ENCODE data around the gene SEH1L.

Gene SEH1L

DNA sequence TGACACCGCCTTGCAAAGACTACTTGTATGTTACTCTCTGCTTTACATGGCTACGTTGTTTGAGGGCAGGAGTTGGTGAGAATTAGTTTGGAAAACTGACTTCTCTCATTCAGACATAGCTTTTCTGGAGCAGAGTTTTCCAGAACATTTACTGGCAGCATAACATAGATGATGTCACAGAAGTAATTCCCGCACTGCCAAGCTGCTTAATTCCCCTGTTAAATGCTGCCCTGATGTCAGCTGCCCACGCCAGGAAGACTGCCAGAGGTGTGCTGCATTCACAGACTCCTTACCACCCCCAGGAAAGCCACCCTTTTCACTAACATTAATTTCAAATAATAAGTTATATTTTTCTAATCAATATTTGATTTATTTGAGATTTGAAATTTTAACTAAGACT, 39.1 kb upstream of the SEH1L start:
- no peaks in the 10 kb centered on the region for H3K27me3 ChIP-seq (ENCODE audit: insufficient read depth, low read depth, severe bottlenecking)
- no peak overlapping the region for H3K4me3 ChIP-seq (ENCODE audit: low read depth, low read length)
- no peaks in the 10 kb centered on the region for H3K36me3 ChIP-seq
- TF ChIP-seq, protein P1, sequence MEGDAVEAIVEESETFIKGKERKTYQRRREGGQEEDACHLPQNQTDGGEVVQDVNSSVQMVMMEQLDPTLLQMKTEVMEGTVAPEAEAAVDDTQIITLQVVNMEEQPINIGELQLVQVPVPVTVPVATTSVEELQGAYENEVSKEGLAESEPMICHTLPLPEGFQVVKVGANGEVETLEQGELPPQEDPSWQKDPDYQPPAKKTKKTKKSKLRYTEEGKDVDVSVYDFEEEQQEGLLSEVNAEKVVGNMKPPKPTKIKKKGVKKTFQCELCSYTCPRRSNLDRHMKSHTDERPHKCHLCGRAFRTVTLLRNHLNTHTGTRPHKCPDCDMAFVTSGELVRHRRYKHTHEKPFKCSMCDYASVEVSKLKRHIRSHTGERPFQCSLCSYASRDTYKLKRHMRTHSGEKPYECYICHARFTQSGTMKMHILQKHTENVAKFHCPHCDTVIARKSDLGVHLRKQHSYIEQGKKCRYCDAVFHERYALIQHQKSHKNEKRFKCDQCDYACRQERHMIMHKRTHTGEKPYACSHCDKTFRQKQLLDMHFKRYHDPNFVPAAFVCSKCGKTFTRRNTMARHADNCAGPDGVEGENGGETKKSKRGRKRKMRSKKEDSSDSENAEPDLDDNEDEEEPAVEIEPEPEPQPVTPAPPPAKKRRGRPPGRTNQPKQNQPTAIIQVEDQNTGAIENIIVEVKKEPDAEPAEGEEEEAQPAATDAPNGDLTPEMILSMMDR (IDR thresholded peaks at IDR 0.05; ENCODE audit: low read depth, low read length) = no peak
- no peak overlapping the region for H3K27ac ChIP-seq
- DNase-seq = no peak
- H3K9me3 ChIP-seq (ENCODE audit: severe bottlenecking) = no peaks in the 10 kb centered on the region

DNA sequence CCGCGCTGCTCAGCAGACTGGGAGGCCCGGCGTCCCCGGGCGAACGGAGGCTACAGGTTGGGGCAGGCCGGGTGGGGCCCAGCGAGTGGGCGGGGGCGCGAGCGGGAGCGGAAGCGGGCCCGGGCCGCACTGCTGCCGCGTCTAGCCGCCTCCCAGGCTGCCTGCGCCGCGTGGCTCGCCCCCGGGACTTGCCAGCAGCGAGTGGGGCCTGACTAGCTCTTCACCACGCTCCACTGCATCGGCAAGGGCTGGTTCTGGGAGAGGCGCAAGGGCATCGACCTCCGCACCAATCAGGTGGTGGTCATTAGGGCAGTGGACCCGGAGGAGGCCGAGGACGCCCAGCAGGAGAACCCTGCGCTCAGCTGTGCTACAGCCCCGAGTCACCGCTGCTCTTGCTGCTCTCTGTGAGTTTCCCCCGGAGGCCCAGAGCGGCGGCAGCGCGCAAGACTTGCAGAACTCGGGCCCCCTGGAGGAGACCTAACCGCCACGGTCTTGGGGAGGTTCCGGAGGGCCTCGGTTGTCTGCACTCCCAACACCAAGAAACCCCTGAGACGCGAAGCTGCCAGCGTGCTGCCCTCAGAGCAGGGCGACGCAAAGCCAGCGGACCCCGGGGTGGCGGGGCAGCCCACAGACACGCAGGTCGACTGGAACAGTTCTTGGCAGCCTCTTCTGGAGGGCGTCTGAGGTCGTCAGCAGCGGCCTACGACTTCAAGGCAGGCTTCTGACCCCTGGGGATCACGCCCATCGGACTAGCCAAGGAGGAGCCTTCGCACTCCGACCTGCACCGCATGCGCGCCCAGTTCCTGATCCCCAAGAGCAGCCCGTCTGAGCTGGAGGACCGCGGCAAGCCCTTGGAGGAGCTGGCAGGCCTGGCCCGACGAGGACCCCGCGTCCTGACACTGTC, 36.5 kb upstream of the SEH1L start:
- no peak overlapping the region for H3K4me3 ChIP-seq (ENCODE audit: low read depth, low read length)
- H3K27ac ChIP-seq = no peak overlapping the region
- DNase-seq = no peak
- H3K9me3 ChIP-seq (ENCODE audit: severe bottlenecking) = no peaks in the 10 kb centered on the region
- H3K27me3 ChIP-seq (ENCODE audit: insufficient read depth, low read depth, severe bottlenecking) = no peaks in the 10 kb centered on the region
- no peaks in the 10 kb centered on the region for H3K36me3 ChIP-seq
- TF ChIP-seq, protein P1 (IDR thresholded peaks at IDR 0.05; ENCODE audit: low read depth, low read length) = no peak

DNA sequence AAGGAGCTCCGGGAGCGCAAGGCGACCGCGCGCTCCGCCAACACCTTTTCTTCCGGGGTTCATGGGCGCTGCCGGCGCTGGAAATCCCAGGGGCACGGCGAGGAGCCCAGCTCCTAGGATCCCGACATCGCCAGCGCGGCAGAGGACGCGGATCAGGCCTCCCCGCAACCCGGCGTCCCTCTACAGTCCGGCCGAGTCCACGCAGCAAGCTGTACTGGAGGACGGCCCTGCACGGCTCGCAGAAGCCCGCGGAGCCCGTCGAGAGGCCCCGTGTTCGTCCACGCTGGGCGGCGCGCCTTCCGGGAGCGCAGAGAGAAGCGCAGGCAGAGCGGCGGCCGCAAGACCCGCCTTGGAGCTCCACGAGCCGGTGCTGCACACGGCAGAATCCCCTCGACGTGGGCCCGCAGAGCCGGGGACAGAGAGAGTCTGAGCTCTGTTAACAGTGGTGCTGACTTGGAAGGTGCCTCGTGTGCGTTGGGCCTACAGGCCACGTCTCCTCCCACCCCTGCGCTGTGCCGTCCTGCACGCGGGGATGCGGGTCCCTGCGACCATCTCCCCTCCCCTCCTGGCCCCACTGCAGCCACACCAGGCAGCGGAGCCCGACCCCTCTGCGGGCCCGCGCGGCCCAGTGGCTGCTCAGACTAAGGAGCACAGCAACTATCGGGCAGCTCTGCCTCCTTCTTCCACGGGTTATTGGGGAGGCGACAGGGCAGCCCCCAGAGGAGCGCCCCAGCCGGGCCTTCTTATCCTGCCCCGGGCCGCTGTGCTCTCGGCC, 35.7 kb upstream of the SEH1L start:
- Histone ChIP-seq H3K4me3 (ENCODE audit: low read depth, low read length) (no peak overlapping the region), H3K27ac (no peak overlapping the region), H3K9me3 (ENCODE audit: severe bottlenecking) (no peaks in the 10 kb centered on the region), H3K27me3 (ENCODE audit: insufficient read depth, low read depth, severe bottlenecking) (no peaks in the 10 kb centered on the region), H3K36me3 (no peaks in the 10 kb centered on the region)
- TF ChIP-seq, protein P1 (IDR thresholded peaks at IDR 0.05; ENCODE audit: low read depth, low read length) = no peak
- no peak for DNase-seq

DNA sequence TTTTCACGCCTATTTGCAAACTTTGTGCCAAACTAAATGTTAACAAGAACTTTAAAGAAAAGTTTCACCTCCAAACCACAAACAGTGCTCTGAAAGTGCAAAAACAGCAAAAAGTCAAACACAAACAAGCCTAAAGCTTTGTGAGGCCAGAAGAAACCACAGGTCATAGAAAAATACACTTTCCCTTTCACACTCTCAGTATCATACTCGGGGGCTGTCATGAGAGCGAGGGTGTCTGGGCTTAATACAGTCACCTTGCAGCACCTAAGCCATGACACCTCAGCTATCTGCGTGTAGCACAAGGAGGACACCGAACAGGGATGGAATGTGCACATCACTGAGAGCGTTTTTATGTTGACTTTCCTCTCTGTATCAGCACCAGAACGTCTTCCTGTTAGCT, 26.6 kb upstream of the SEH1L start:
- no peak overlapping the region for H3K27ac ChIP-seq

DNA sequence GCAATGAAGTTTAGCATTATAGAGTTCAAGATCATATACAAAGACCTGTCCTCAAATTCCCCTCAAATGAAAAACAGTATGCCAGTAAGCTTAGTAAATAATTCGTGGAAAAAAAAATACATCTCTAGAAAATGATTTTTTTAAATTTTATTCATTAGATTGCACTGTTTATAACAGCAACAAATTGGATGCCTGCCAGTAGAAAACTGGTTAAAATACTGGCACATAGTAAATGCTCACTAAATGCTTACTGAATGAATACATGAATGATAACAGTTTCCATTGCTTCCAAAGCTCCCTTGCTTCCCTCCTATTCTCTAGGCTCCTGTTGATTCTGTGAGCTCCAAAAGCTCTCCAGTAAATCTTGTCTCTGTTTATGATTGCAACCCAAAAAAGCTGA, 25.5 kb upstream of the SEH1L start:
- no peak for DNase-seq
- H3K27me3 ChIP-seq (ENCODE audit: insufficient read depth, low read depth, severe bottlenecking) = no peaks in the 10 kb centered on the region
- H3K4me3 ChIP-seq (ENCODE audit: low read depth, low read length) = no peak overlapping the region
- H3K36me3 ChIP-seq = no peaks in the 10 kb centered on the region
- TF ChIP-seq, protein P1 (IDR thresholded peaks at IDR 0.05; ENCODE audit: low read depth, low read length) = no peak
- H3K9me3 ChIP-seq (ENCODE audit: severe bottlenecking) = no peaks in the 10 kb centered on the region
- no peak overlapping the region for H3K27ac ChIP-seq

More for the DNA sequence above, 26.6 kb upstream of the SEH1L start:
- no peaks in the 10 kb centered on the region for H3K36me3 ChIP-seq
- no peaks in the 10 kb centered on the region for H3K9me3 ChIP-seq (ENCODE audit: severe bottlenecking)
- H3K27me3 ChIP-seq (ENCODE audit: insufficient read depth, low read depth, severe bottlenecking) = no peaks in the 10 kb centered on the region
- H3K4me3 ChIP-seq (ENCODE audit: low read depth, low read length) = no peak overlapping the region
- DNase-seq = no peak
- TF ChIP-seq, protein P1 (IDR thresholded peaks at IDR 0.05; ENCODE audit: low read depth, low read length) = no peak

Data from WERI-Rb-1 (cell line).